HCT116 (cell line): ENCODE measurements around the gene DOCK3. TPM values are rescaled to one million over a fixed set of nuclear protein-coding genes. Genes with fewer than 3 reads are reported as not detected.

Experiments used
- ATAC-seq: fragments of 200-7000 bp; cut with Tn5 transposase; 2 replicates; pipeline ENCODE4 v1.9.1; 2020; ENCODE audit warnings: mild to moderate bottlenecking, moderate library complexity
- BruUV-seq: library from RNA; stranded (reverse); fragments of 400-500 nt; replicated peaks from 2 replicates; lab custom pipeline; 2021; lab: Mats Ljungman, UMichigan
- CTCF ChIA-PET: fragments of 300-600 bp; sonication (Branson Sonifier 250); formaldehyde crosslinking; loops from one replicate; lab custom pipeline; 2021; ENCODE audit warnings: antibody characterized with exemption; lab: Charles Lee
- POLR2A ChIA-PET: fragments of 300-600, 350-600 bp; sonication (Branson Sonifier 250); formaldehyde crosslinking; loops from one replicate; lab custom pipeline; 2021; ENCODE audit warnings: antibody characterized with exemption; lab: Charles Lee
- RAD21 ChIA-PET, 2 experiments: fragments of 300-600 bp; sonication (Branson Sonifier 250); formaldehyde crosslinking; loops; one replicate each; lab custom pipeline; 2023; ENCODE audit warnings: low total read pairs in 2 of 2; ENCODE audit not compliant: uncharacterized antibody in 2 of 2, unreplicated experiment in 2 of 2, low non-redundant PET in 1 of 2; lab: Charles Lee
- DNase-seq: peaks from one replicate; pipeline ENCODE4 v3.0.0-alpha.2; 2010; ENCODE audit warnings: low read depth, low spot score
- H2AFZ ChIP-seq: fragments of 200-600 bp; shearing (Covaris generic), sonication (generic); 2 replicates; pipeline ENCODE4 v1.6.1; 2017; ENCODE audit warnings: low read depth, mixed run types, mixed read lengths, antibody characterized with exemption, low read length; ENCODE audit not compliant: poor library complexity, severe bottlenecking
- H3K27ac ChIP-seq: 2 replicates; pipeline ENCODE4 v1.5.1; 2012; ENCODE audit warnings: low read depth, low read length
- H3K27me3 ChIP-seq: fragments of 200-600 bp; sonication (generic); 2 replicates; pipeline ENCODE4 v1.6.1; 2016; ENCODE audit warnings: mixed run types, low read length, mixed read lengths; ENCODE audit not compliant: insufficient read depth
- H3K36me3 ChIP-seq, 2 experiments: fragments of 200-500 bp in 1 of 2; fragments of 200-600 bp in 1 of 2; sonication (Bioruptor generic) in 1 of 2; sonication (generic) in 1 of 2; 2 replicates each; pipeline versions ENCODE4 v1.5.1 to v1.6.1; 2014 to 2016; ENCODE audit warnings: low read length in 2 of 2, inconsistent platforms in 1 of 2, mixed read lengths in 1 of 2, mixed run types in 1 of 2; ENCODE audit not compliant: insufficient read depth in 2 of 2, control insufficient read depth in 1 of 2
- H3K4me1 ChIP-seq, 2 experiments: fragments of 200-600 bp in 1 of 2; sonication (generic) in 1 of 2; 2 replicates each; pipeline versions ENCODE4 v1.5.1 to v1.6.1; 2012 to 2017; ENCODE audit warnings: low read length in 2 of 2, inconsistent platforms in 1 of 2, mild to moderate bottlenecking in 1 of 2, mixed read lengths in 1 of 2, mixed run types in 1 of 2, moderate library complexity in 1 of 2; ENCODE audit not compliant: insufficient read depth in 2 of 2, control insufficient read depth in 1 of 2
- H3K4me2 ChIP-seq: fragments of 200-600 bp; sonication (generic); 2 replicates; pipeline ENCODE4 v1.6.1; 2017; ENCODE audit warnings: mixed run types, low read length, mixed read lengths
- H3K4me3 ChIP-seq, 2 experiments: fragments of 200-600 bp in 1 of 2; sonication (generic) in 1 of 2; replicated peaks in 1 of 2; 2 replicates each; pipeline ENCODE4 v1.5.1; 2011 to 2016; ENCODE audit warnings: low read length in 2 of 2, control low read depth in 1 of 2, low read depth in 1 of 2, mild to moderate bottlenecking in 1 of 2, mixed read lengths in 1 of 2, mixed run types in 1 of 2
- H3K79me2 ChIP-seq: fragments of 200-600 bp; sonication (generic); 2 replicates; pipeline ENCODE4 v1.6.1; 2017; ENCODE audit warnings: mild to moderate bottlenecking, mixed run types, low read length, moderate library complexity, mixed read lengths; ENCODE audit not compliant: insufficient read depth
- H3K9ac ChIP-seq: fragments of 200-600 bp; sonication (generic); 2 replicates; pipeline ENCODE4 v1.6.1; 2016; ENCODE audit warnings: low read length, mixed read lengths
- H3K9me2 ChIP-seq: fragments of 200-600 bp; sonication (generic), shearing (Covaris generic); 2 replicates; pipeline ENCODE4 v1.6.1; 2017; ENCODE audit warnings: mixed run types, mild to moderate bottlenecking, moderate library complexity; ENCODE audit not compliant: insufficient read depth
- H3K9me3 ChIP-seq, 2 experiments: fragments of 200-500 bp in 1 of 2; fragments of 200-600 bp in 1 of 2; sonication (Bioruptor generic) in 1 of 2; sonication (generic) in 1 of 2; 2 replicates each; pipeline ENCODE4 v1.6.1; 2014 to 2017; ENCODE audit warnings: low read length in 2 of 2, mixed read lengths in 2 of 2, inconsistent platforms in 1 of 2, low read depth in 1 of 2, mild to moderate bottlenecking in 1 of 2, mixed run types in 1 of 2, moderate library complexity in 1 of 2; ENCODE audit not compliant: control insufficient read depth in 1 of 2, insufficient read depth in 1 of 2
- H4K20me1 ChIP-seq: fragments of 200-600 bp; sonication (generic), shearing (Covaris generic); 2 replicates; pipeline ENCODE4 v1.6.1; 2017; ENCODE audit warnings: mixed run types, mild to moderate bottlenecking, moderate library complexity; ENCODE audit not compliant: insufficient read depth
- CEBPB ChIP-seq: IDR thresholded peaks from 2 replicates; pipeline ENCODE4 v1.6.1; 2012; ENCODE audit warnings: low read depth
- EGR1 ChIP-seq: IDR thresholded peaks from 2 replicates; pipeline ENCODE4 v1.6.1; 2012; ENCODE audit warnings: low read depth
- EZH2 ChIP-seq: fragments of 200-600 bp; sonication (generic); IDR thresholded peaks from 2 replicates; pipeline ENCODE4 v1.6.1; 2017; ENCODE audit warnings: antibody characterized with exemption, mixed run types
- FOSL1 ChIP-seq: IDR thresholded peaks from 2 replicates; pipeline ENCODE4 v1.6.1; 2012; ENCODE audit warnings: low read depth
- JUND ChIP-seq: IDR thresholded peaks from 2 replicates; pipeline ENCODE4 v1.6.1; 2012
- POLR2AphosphoS5 ChIP-seq: IDR thresholded peaks from 2 replicates; pipeline ENCODE4 v1.6.1; 2011; ENCODE audit warnings: mild to moderate bottlenecking, low read depth, low read length, moderate library complexity
- RAD21 ChIP-seq: IDR thresholded peaks from 2 replicates; pipeline ENCODE4 v1.6.1; 2012; ENCODE audit warnings: low read depth, mild to moderate bottlenecking
- SIN3A ChIP-seq: IDR thresholded peaks from 2 replicates; pipeline ENCODE4 v1.6.1; 2012; ENCODE audit warnings: low read depth
- SP1 ChIP-seq: IDR thresholded peaks from 2 replicates; pipeline ENCODE4 v1.6.1; 2012; ENCODE audit warnings: low read depth
- TCF7L2 ChIP-seq: IDR thresholded peaks from 2 replicates; pipeline ENCODE4 v1.7.0; 2011; ENCODE audit warnings: borderline replicate concordance, inconsistent platforms; ENCODE audit not compliant: insufficient read depth, insufficient read length; ENCODE audit errors: extremely low read depth
- YY1 ChIP-seq: IDR thresholded peaks from 2 replicates; pipeline ENCODE4 v1.6.1; 2011; ENCODE audit warnings: low read length, low read depth, moderate library complexity, mild to moderate bottlenecking; ENCODE audit not compliant: insufficient replicate concordance; ENCODE audit errors: extremely low read depth
- ZNF274 ChIP-seq: fragments of 200-500 bp; sonication (Bioruptor generic); IDR thresholded peaks from 2 replicates; pipeline ENCODE4 v1.6.1; 2014; ENCODE audit warnings: mild to moderate bottlenecking, low read depth, low read length, inconsistent platforms
- intact Hi-C: fragments of 100-400 bp; cut with micrococcal nuclease; formaldehyde crosslinking; loops from 2 replicates; pipeline ENCODE4 v1.10.0; 2022
- total RNA-seq: library from RNA; stranded (reverse); gene quantifications from one replicate; pipeline ENCODE4 v1.2.1, GENCODE V29; 2021; ENCODE audit not compliant: unreplicated experiment
- TF ChIP-seq, protein P1 (sequence below): IDR thresholded peaks from 2 replicates; pipeline ENCODE4 v1.6.1; 2012; ENCODE audit warnings: low read depth
- TF ChIP-seq, protein P2 (sequence below): IDR thresholded peaks from 2 replicates; pipeline ENCODE4 v1.6.1; 2011; ENCODE audit warnings: mild to moderate bottlenecking, low read length, moderate library complexity; ENCODE audit not compliant: insufficient replicate concordance; ENCODE audit errors: extremely low read depth
- TF ChIP-seq, protein P3 (sequence below): IDR thresholded peaks from 2 replicates; pipeline ENCODE4 v1.6.1; 2012
- TF ChIP-seq, protein P4 (sequence below): IDR thresholded peaks from 2 replicates; pipeline ENCODE4 v1.6.1; 2012

Gene DOCK3
- total RNA-seq, 1 experiment from 2014 or later = 4.2 TPM

DNA sequence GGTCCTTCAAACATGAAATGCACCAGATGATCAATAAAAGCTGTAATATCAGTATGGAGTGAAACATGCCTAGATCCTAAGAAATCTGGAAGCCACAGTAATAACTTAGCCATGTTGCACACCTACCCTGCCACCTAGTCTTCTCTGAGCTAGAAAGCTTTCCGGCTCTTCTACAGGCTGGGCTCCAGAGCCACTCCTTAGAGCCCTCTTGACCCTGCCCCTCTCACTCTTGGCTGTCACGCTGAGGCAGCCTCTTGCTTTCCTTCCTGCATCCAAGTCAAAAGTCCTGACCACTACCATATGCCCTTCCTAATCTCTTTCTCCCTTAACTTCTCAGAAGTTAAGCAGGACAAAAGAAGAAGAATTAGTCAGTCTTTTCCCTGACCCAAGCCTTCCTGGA lies 734.1 kb downstream of the DOCK3 start:
- Histone ChIP-seq H3K27ac (no peak overlapping the region), H3K4me3 (no peak overlapping the region), H3K79me2 (peaks cover 33% of the 10 kb centered on the region; the same call in 1 of the 2 replicates), H3K4me1 (no peaks in the 10 kb centered on the region), H3K9me3 (no peaks in the 10 kb centered on the region)
- no TSS peak for BruUV-seq
- no peak for TF ChIP-seq SIN3A
- TF ChIP-seq JUND = no peak
- no peak for TF ChIP-seq EGR1
- no peak for TF ChIP-seq TCF7L2
- TF ChIP-seq, protein P1, sequence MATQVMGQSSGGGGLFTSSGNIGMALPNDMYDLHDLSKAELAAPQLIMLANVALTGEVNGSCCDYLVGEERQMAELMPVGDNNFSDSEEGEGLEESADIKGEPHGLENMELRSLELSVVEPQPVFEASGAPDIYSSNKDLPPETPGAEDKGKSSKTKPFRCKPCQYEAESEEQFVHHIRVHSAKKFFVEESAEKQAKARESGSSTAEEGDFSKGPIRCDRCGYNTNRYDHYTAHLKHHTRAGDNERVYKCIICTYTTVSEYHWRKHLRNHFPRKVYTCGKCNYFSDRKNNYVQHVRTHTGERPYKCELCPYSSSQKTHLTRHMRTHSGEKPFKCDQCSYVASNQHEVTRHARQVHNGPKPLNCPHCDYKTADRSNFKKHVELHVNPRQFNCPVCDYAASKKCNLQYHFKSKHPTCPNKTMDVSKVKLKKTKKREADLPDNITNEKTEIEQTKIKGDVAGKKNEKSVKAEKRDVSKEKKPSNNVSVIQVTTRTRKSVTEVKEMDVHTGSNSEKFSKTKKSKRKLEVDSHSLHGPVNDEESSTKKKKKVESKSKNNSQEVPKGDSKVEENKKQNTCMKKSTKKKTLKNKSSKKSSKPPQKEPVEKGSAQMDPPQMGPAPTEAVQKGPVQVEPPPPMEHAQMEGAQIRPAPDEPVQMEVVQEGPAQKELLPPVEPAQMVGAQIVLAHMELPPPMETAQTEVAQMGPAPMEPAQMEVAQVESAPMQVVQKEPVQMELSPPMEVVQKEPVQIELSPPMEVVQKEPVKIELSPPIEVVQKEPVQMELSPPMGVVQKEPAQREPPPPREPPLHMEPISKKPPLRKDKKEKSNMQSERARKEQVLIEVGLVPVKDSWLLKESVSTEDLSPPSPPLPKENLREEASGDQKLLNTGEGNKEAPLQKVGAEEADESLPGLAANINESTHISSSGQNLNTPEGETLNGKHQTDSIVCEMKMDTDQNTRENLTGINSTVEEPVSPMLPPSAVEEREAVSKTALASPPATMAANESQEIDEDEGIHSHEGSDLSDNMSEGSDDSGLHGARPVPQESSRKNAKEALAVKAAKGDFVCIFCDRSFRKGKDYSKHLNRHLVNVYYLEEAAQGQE = no peak
- TF ChIP-seq FOSL1 = no peak
- TF ChIP-seq RAD21 = no peak
- TF ChIP-seq, protein P2, sequence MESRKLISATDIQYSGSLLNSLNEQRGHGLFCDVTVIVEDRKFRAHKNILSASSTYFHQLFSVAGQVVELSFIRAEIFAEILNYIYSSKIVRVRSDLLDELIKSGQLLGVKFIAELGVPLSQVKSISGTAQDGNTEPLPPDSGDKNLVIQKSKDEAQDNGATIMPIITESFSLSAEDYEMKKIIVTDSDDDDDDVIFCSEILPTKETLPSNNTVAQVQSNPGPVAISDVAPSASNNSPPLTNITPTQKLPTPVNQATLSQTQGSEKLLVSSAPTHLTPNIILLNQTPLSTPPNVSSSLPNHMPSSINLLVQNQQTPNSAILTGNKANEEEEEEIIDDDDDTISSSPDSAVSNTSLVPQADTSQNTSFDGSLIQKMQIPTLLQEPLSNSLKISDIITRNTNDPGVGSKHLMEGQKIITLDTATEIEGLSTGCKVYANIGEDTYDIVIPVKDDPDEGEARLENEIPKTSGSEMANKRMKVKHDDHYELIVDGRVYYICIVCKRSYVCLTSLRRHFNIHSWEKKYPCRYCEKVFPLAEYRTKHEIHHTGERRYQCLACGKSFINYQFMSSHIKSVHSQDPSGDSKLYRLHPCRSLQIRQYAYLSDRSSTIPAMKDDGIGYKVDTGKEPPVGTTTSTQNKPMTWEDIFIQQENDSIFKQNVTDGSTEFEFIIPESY = no peak
- TF ChIP-seq YY1 = no peak
- TF ChIP-seq ZNF274 = no peak
- TF ChIP-seq SP1 = no peak
- TF ChIP-seq POLR2AphosphoS5 = no peak
- no peak for TF ChIP-seq EZH2
- TF ChIP-seq, protein P3, sequence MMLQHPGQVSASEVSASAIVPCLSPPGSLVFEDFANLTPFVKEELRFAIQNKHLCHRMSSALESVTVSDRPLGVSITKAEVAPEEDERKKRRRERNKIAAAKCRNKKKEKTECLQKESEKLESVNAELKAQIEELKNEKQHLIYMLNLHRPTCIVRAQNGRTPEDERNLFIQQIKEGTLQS = no peak
- TF ChIP-seq, protein P4, sequence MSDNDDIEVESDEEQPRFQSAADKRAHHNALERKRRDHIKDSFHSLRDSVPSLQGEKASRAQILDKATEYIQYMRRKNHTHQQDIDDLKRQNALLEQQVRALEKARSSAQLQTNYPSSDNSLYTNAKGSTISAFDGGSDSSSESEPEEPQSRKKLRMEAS = no peak
- TF ChIP-seq CEBPB = no peak
- TF ChIP-seq, all 23 proteins: peak for 0
- Histone ChIP-seq H3K27me3 (no peaks in the 10 kb centered on the region), H3K9me2 (no peaks in the 10 kb centered on the region), H3K36me3 (peaks cover 19 to 25% of the 10 kb centered on the region in 2 experiments), H3K4me2 (no peak overlapping the region), H2AFZ (no peak overlapping the region), H3K9ac (no peak overlapping the region), H4K20me1 (no peaks in the 10 kb centered on the region)
- ChIA-PET POLR2A (no interaction called here), CTCF (no interaction called here), RAD21 (no interaction called here)
- intact Hi-C loops = no loop called here
- ATAC-seq = no peak
- no peak for DNase-seq
